GM13976 (cell line): Measurements from ENCODE around the gene CHCHD3.
"Not testable (repeated sequence)": the region's sequence is repeated elsewhere in the genome, so short reads cannot be mapped to it uniquely, and the experiment has no call there.

Experiments used
- DNase-seq: peaks from one replicate; pipeline ENCODE4 v3.0.0; 2012; ENCODE audit warnings: low spot score
- CTCF ChIP-seq: IDR thresholded peaks from 2 replicates; pipeline ENCODE4 v1.5.1; 2012; ENCODE audit warnings: borderline replicate concordance, mild to moderate bottlenecking; ENCODE audit not compliant: insufficient read depth; ENCODE audit errors: extremely low read depth, missing control alignments, control extremely low read depth
- in situ Hi-C: fragments of 300-500 bp; cut with MboI; formaldehyde crosslinking; loops from one replicate; pipeline ENCODE4 v1.12.0; 2022; ENCODE audit warnings: low sequenced_read_pairs, mixed read lengths, inconsistent platforms; ENCODE audit not compliant: unreplicated experiment

The CHCHD3 gene

GRCh38 chr7:132934017-132934416 is 147.9 kb downstream of the CHCHD3 start:
- no peak for DNase-seq
- no peak for TF ChIP-seq CTCF
- in situ Hi-C loops = no loop called here

GRCh38 chr7:132933072-132933458 is 148.8 kb downstream of the CHCHD3 start:
- DNase-seq = no peak
- no peak for TF ChIP-seq CTCF
- in situ Hi-C loops = no loop called here

GRCh38 chr7:132932296-132933071 is 149.4 kb downstream of the CHCHD3 start:
- no peak for DNase-seq
- no peak for TF ChIP-seq CTCF
- in situ Hi-C loops = no loop called here

GRCh38 chr7:132930881-132931280 is 151.0 kb downstream of the CHCHD3 start:
- in situ Hi-C loops = no loop called here
- DNase-seq = no peak

GRCh38 chr7:132929944-132930343 is 151.9 kb downstream of the CHCHD3 start:
- DNase-seq, in situ Hi-C loops: not testable (repeated sequence)

More at GRCh38 chr7:132930881-132931280, 151.0 kb downstream of the CHCHD3 start:
- TF ChIP-seq CTCF = peak; percentile 12

- DNase-seq = no peak
- in situ Hi-C loops = no loop called here
- no peak for TF ChIP-seq CTCF
Observed at GRCh38 chr7:132919771-132920170, 162.1 kb downstream of the CHCHD3 start.

GRCh38 chr7:132915647-132916046 is 166.2 kb downstream of the CHCHD3 start:
- in situ Hi-C loops = no loop called here
- no peak for DNase-seq
- no peak for TF ChIP-seq CTCF
